Panc1 (cell line): ENCODE data around the gene GSG1.

Experiments
- CTCF ChIP-seq: fragments of 450-650 bp; IDR thresholded peaks from 2 replicates; pipeline ENCODE4 v1.5.1; 2017; ENCODE audit warnings: mild to moderate bottlenecking
- POLR2AphosphoS5 ChIP-seq: IDR thresholded peaks from 2 replicates; pipeline ENCODE4 v1.6.1; 2012; ENCODE audit warnings: mild to moderate bottlenecking, low read depth, low read length, moderate library complexity
- REST ChIP-seq, 2 experiments: IDR thresholded peaks; 2 replicates each; pipeline ENCODE4 v1.6.1; 2011 to 2012; ENCODE audit warnings: low read depth in 2 of 2, control low read depth in 1 of 2, low read length in 1 of 2, mild to moderate bottlenecking in 1 of 2, moderate library complexity in 1 of 2; ENCODE audit not compliant: insufficient read depth in 1 of 2
- SIN3A ChIP-seq: IDR thresholded peaks from 2 replicates; pipeline ENCODE4 v1.6.1; 2012; ENCODE audit warnings: low read depth, mild to moderate bottlenecking, low read length, moderate library complexity, borderline replicate concordance; ENCODE audit not compliant: insufficient read depth

GRCh38 chr12:13133886-13134285, 30.4 kb upstream of the GSG1 start:
- TF ChIP-seq CTCF: no peak
- TF ChIP-seq POLR2AphosphoS5: no peak
- TF ChIP-seq REST (IDR thresholded peaks at IDR 0.05; ENCODE audit: insufficient read depth in 1 of 2, low read depth in 2 of 2, low read length in 1 of 2): no peak
- TF ChIP-seq SIN3A: no peak
